Pancreas (tissue), 10 donors: ENCODE measurements around the gene CSDE1. TPM values are rescaled to one million over a fixed set of nuclear protein-coding genes. Genes with fewer than 3 reads are reported as not detected.

ENCODE experiments used
- ATAC-seq, 4 donors: fragments of 200-7000 bp; cut with Tn5 transposase; one replicate each; pipeline versions ENCODE4 v1.8.0 to v1.9.1; 2020; ENCODE audit warnings: mild to moderate bottlenecking in 4 of 4, moderate library complexity in 4 of 4
- DNase-seq, 6 donors: peaks; one replicate each; pipeline ENCODE4 v3.0.0-alpha.2; 2020
- FAIRE-seq: peaks from 2 replicates; lab custom pipeline; 2012; peaks lifted over from hg19 to GRCh38; lab: Jason Lieb, UNC
- H3K27ac ChIP-seq, 4 donors: fragments of 200-600 bp; sonication (generic); 1 replicate in 3 of 4; 2 replicates in 1 of 4; pipeline versions ENCODE4 v1.5.0 to v1.8.0; 2020
- H3K27me3 ChIP-seq, 4 donors: fragments of 200-600 bp; one replicate each; pipeline ENCODE4 v1.8.0; 2021
- H3K36me3 ChIP-seq, 3 donors: fragments of 200-600 bp; sonication (generic) in 1 of 3; one replicate each; pipeline versions ENCODE4 v1.5.0 to v1.8.0; 2020 to 2021
- H3K4me1 ChIP-seq, 3 donors: fragments of 200-600 bp; one replicate each; pipeline ENCODE4 v1.8.0; 2021
- H3K4me3 ChIP-seq, 4 donors: fragments of 200-600 bp; sonication (generic) in 2 of 4; one replicate each; pipeline versions ENCODE4 v1.5.0 to v1.8.0; 2020 to 2021
- H3K9me3 ChIP-seq, 4 donors: fragments of 200-600 bp; one replicate each; pipeline ENCODE4 v1.8.0; 2021
- CTCF ChIP-seq, 4 donors: fragments of 200-600 bp; sonication (generic) in 3 of 4; IDR thresholded peaks; one replicate each; pipeline versions ENCODE4 v1.5.0 to v1.8.0; 2021; ENCODE audit warnings: antibody characterized with exemption in 4 of 4
- WGBS, 2 donors: extraction: QIAGEN DNeasy Blood & Tissue Kit; methylation state at CpG; one replicate each; pipeline ENCODE4 v1.1.7; 2013; 5-methylcytosine and 5-hydroxymethylcytosine counted together
- intact Hi-C, 3 donors: fragments of 100-400 bp; cut with DNase I; formaldehyde crosslinking; loops; one replicate each; pipeline versions ENCODE4 v1.11.1 to v1.14.2; 2022
- polyA plus RNA-seq, 2 donors: library from polyadenylated mRNA; stranded (reverse); fragments of 200-250 nt; gene quantifications; one replicate each; pipeline ENCODE4 v1.2.3, GENCODE V29; 2013
- total RNA-seq, 6 donors: library from RNA; stranded (reverse); fragmentation: NEBNext Ultra II Directional in 4 of 6; extraction: Animal tissue kit (Norgen Biotek cat#: 25700) in 4 of 6; gene quantifications; one replicate each; pipeline versions ENCODE4 v1.2.1 to v1.2.4, GENCODE V29; 2021 to 2023
- donor health status: healthy with polysubstance abuse.
- donor health status: DM: no; HTN: no; CAD: no; lungs with moderate emphysema.
- donor health status: DM: no; HTN: no; CAD: no.
- donor health status: control.
- donor health status: control.
- donor health status: Bipolar disorder and iron deficiency.
- donor health status: DM: yes; HTN: yes; CAD: no.
- donor health status: DM: no; HTN: no; CAD: no.
- donor health status: DM: no; HTN: no; CAD: no.
- donor health status: DM: yes; HTN: yes; CAD: no.

Gene CSDE1
- total and polyA plus RNA-seq, 8 donors, result 61.4 to 346 (median 308) TPM

- peaks cover 11 to 61% (median 35%) of the 10 kb centered on the region in 3 donors for H3K4me1 ChIP-seq
- no peak overlapping the region for H3K27ac ChIP-seq
- intact Hi-C loops, result no loop called here
- peaks cover 0 to 22% (median 0%) of the 10 kb centered on the region in 3 donors for H3K36me3 ChIP-seq
- WGBS, 2 donors, result 70 to 71% methylated on average over 5 of the region's 5 CpGs
- H3K9me3 ChIP-seq, result no peaks in the 10 kb centered on the region
- H3K27me3 ChIP-seq, result no peaks in the 10 kb centered on the region
- ATAC-seq (no peak), FAIRE-seq (no peak), DNase-seq (no peak)
- no peak overlapping the region for H3K4me3 ChIP-seq
- TF ChIP-seq CTCF (IDR thresholded peaks at IDR 0.05), result no peak
Observed at GRCh38 chr1:114749835-114750234, 7.9 kb downstream of the CSDE1 start.

- Histone ChIP-seq H3K27me3 (no peaks in the 10 kb centered on the region), H3K9me3 (no peaks in the 10 kb centered on the region), H3K4me3 (no peak overlapping the region), H3K36me3 (peaks cover 0 to 22% (median 0%) of the 10 kb centered on the region in 3 donors), H3K27ac (no peak overlapping the region), H3K4me1 (peaks cover 10 to 30% (median 14%) of the 10 kb centered on the region in 3 donors)
- TF ChIP-seq CTCF (IDR thresholded peaks at IDR 0.05), result no peak
- FAIRE-seq (no peak), DNase-seq (no peak), ATAC-seq (peak in 2 of 4 donors; percentile 25 to 63)
- WGBS, 2 donors, result 77 to 88% methylated on average over 6 of the region's 6 CpGs
- intact Hi-C loops, result no loop called here
Observed at GRCh38 chr1:114746450-114747121, 11.2 kb downstream of the CSDE1 start.

GRCh38 chr1:114745291-114745690 is 12.5 kb downstream of the CSDE1 start:
- WGBS, 2 donors, result 86 to 92% methylated on average over 2 of the region's 2 CpGs
- Histone ChIP-seq H3K9me3 (no peaks in the 10 kb centered on the region), H3K27ac (no peak overlapping the region), H3K27me3 (no peaks in the 10 kb centered on the region), H3K4me1 (peaks cover 3 to 17% (median 4%) of the 10 kb centered on the region in 3 donors), H3K36me3 (peaks cover 0 to 22% (median 0%) of the 10 kb centered on the region in 3 donors), H3K4me3 (no peak overlapping the region)
- FAIRE-seq, result no peak
- intact Hi-C loops, result no loop called here
- ATAC-seq, result no peak
- TF ChIP-seq CTCF (IDR thresholded peaks at IDR 0.05), result no peak
- no peak for DNase-seq

GRCh38 chr1:114741963-114742746 is 15.6 kb downstream of the CSDE1 start:
- FAIRE-seq (no peak), ATAC-seq (peak in 1 of 4 donors; percentile 24), DNase-seq (no peak)
- TF ChIP-seq CTCF (IDR thresholded peaks at IDR 0.05), result no peak
- no peaks in the 10 kb centered on the region for H3K27me3 ChIP-seq
- WGBS, 2 donors, result 71 to 79% methylated on average over 11 of the region's 11 CpGs
- H3K27ac ChIP-seq, result no peak overlapping the region
- intact Hi-C loops, result no loop called here
- H3K4me3 ChIP-seq, result no peak overlapping the region
- H3K4me1 ChIP-seq, result peaks cover 0 to 5% (median 0%) of the 10 kb centered on the region in 3 donors
- H3K9me3 ChIP-seq, result no peaks in the 10 kb centered on the region
- peaks cover 0 to 11% (median 0%) of the 10 kb centered on the region in 3 donors for H3K36me3 ChIP-seq
